Right lobe of liver (tissue), 4 donors: Measurements from ENCODE around the gene GPS1.

Experiments
- CTCF ChIP-seq, 4 donors: fragments of 200-600 bp in 3 of 4; fragments of 450-650 bp in 1 of 4; IDR thresholded peaks; one replicate each; pipeline versions ENCODE4 v1.5.1 to v1.8.0; 2016 to 2022; ENCODE audit warnings: antibody characterized with exemption in 4 of 4, mild to moderate bottlenecking in 2 of 4
- POLR2A ChIP-seq: fragments of 450-650 bp; IDR thresholded peaks from one replicate; pipeline ENCODE4 v1.6.1; 2017; ENCODE audit warnings: antibody characterized with exemption, mild to moderate bottlenecking
- donor health status: DM: no; HTN: no; CAD: no.
- donor health status: DM: no; HTN: no; CAD: no.
- donor health status: DM: no; HTN: yes; CAD: no.

- TF ChIP-seq POLR2A, result no peak
- TF ChIP-seq CTCF (IDR thresholded peaks at IDR 0.05), result no peak
Measured at GRCh38 chr17:82096709-82097183, 45.0 kb downstream of the GPS1 start.
